Loucy (cell line): ENCODE results near the gene MSH2.
"Not testable (repeated sequence)": the region's sequence is repeated elsewhere in the genome, so short reads cannot be mapped to it uniquely, and the experiment has no call there.

Experiments
- H2AFZ ChIP-seq: fragments of 200-600 bp; sonication (generic); 2 replicates; pipeline ENCODE4 v1.6.0; 2016; ENCODE audit warnings: antibody characterized with exemption, mild to moderate bottlenecking, low read length, moderate library complexity
- H3F3A ChIP-seq: fragments of 200-600 bp; 2 replicates; pipeline ENCODE4 v1.6.0; 2016; ENCODE audit warnings: antibody characterized with exemption, low read depth, mild to moderate bottlenecking
- H3K27me3 ChIP-seq: fragments of 200-600 bp; sonication (generic); 2 replicates; pipeline ENCODE4 v1.6.1; 2014; ENCODE audit warnings: low read length, mild to moderate bottlenecking; ENCODE audit not compliant: insufficient read depth, poor library complexity, severe bottlenecking
- H3K36me3 ChIP-seq: fragments of 200-600 bp; sonication (generic); 2 replicates; pipeline ENCODE4 v1.6.1; 2016; ENCODE audit warnings: low read length; ENCODE audit not compliant: insufficient read depth
- H3K4me1 ChIP-seq: fragments of 200-600 bp; sonication (generic); 2 replicates; pipeline ENCODE4 v1.5.1; 2014; ENCODE audit warnings: low read length, mild to moderate bottlenecking; ENCODE audit not compliant: insufficient read depth, poor library complexity, severe bottlenecking
- H3K4me2 ChIP-seq: fragments of 200-600 bp; sonication (generic); 2 replicates; pipeline ENCODE4 v1.6.0; 2014; ENCODE audit warnings: antibody characterized with exemption, low read length, low read depth, mild to moderate bottlenecking; ENCODE audit not compliant: poor library complexity, severe bottlenecking
- H3K4me3 ChIP-seq: fragments of 200-600 bp; sonication (generic); 2 replicates; pipeline ENCODE4 v1.5.1; 2014; ENCODE audit warnings: low read length, mild to moderate bottlenecking, mixed read lengths; ENCODE audit not compliant: poor library complexity, severe bottlenecking
- H3K79me2 ChIP-seq: fragments of 200-600 bp; sonication (generic); 2 replicates; pipeline ENCODE4 v1.6.1; 2014; ENCODE audit warnings: low read length; ENCODE audit not compliant: insufficient read depth
- H3K9ac ChIP-seq: fragments of 200-600 bp; sonication (generic); 2 replicates; pipeline ENCODE4 v1.6.0; 2014; ENCODE audit warnings: mild to moderate bottlenecking, low read depth, low read length, moderate library complexity; ENCODE audit not compliant: poor library complexity, severe bottlenecking
- H3K9me2 ChIP-seq: fragments of 200-600 bp; sonication (generic); replicated peaks from 2 replicates; pipeline ENCODE4 v1.6.1; 2016; ENCODE audit warnings: low read depth, low read length, mixed read lengths
- H3K9me3 ChIP-seq: fragments of 200-600 bp; sonication (generic); 2 replicates; pipeline ENCODE4 v1.6.1; 2014; ENCODE audit warnings: mild to moderate bottlenecking, antibody characterized with exemption, low read length, low read depth; ENCODE audit not compliant: insufficient read depth
- H4K20me1 ChIP-seq: fragments of 200-600 bp; sonication (generic); 2 replicates; pipeline ENCODE4 v1.6.0; 2014; ENCODE audit warnings: antibody characterized with exemption, low read length, mild to moderate bottlenecking; ENCODE audit not compliant: insufficient read depth, poor library complexity, severe bottlenecking
- EZH2phosphoT487 ChIP-seq: fragments of 200-600 bp; IDR thresholded peaks from 2 replicates; pipeline ENCODE4 v1.6.1; 2018; ENCODE audit warnings: antibody characterized with exemption, mild to moderate bottlenecking, moderate library complexity, borderline replicate concordance
- TF ChIP-seq, protein P1 (sequence below): fragments of 200-600 bp; sonication (generic); conservative IDR thresholded peaks from 2 replicates; pipeline ENCODE4 v1.5.1; 2014; ENCODE audit warnings: mild to moderate bottlenecking, antibody characterized with exemption, low read length

The MSH2 gene

DNA sequence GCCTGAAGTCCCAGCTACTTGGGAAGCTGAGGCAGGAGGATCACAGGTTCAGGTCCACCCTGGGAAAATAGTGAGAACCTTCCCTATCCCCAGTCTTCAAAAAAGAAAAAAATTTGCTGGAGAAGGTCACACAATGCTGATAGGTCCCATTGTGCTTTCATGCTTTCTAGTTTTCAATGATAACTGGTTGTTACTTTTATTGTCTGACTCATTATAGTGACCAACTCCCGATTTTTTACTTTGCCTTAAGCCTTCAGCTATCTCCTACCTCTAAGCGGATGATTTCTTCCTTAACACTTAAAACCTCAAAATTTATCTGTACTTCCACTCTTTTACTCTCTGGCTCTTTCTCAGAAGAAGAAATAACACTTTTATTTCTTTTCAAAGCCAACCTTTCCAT, 17.3 kb downstream of the MSH2 start:
- H4K20me1 ChIP-seq: no peaks in the 10 kb centered on the region
- H3K4me2 ChIP-seq: no peak overlapping the region
- H3K9ac ChIP-seq: no peak overlapping the region
- no peaks in the 10 kb centered on the region for H3K4me1 ChIP-seq
- TF ChIP-seq, protein P1, sequence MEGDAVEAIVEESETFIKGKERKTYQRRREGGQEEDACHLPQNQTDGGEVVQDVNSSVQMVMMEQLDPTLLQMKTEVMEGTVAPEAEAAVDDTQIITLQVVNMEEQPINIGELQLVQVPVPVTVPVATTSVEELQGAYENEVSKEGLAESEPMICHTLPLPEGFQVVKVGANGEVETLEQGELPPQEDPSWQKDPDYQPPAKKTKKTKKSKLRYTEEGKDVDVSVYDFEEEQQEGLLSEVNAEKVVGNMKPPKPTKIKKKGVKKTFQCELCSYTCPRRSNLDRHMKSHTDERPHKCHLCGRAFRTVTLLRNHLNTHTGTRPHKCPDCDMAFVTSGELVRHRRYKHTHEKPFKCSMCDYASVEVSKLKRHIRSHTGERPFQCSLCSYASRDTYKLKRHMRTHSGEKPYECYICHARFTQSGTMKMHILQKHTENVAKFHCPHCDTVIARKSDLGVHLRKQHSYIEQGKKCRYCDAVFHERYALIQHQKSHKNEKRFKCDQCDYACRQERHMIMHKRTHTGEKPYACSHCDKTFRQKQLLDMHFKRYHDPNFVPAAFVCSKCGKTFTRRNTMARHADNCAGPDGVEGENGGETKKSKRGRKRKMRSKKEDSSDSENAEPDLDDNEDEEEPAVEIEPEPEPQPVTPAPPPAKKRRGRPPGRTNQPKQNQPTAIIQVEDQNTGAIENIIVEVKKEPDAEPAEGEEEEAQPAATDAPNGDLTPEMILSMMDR: no peak
- no peak for TF ChIP-seq EZH2phosphoT487
- peaks cover 66% of the 10 kb centered on the region for H3K36me3 ChIP-seq
- H3K9me2 ChIP-seq: no peaks in the 10 kb centered on the region
- H2AFZ ChIP-seq: no peak overlapping the region
- 0 out of 2 replicates have a peak, but pooled peaks cover 3% of the 10 kb centered on the region for H3K79me2 ChIP-seq
- no peaks in the 10 kb centered on the region for H3K9me3 ChIP-seq
- H3K4me3 ChIP-seq: no peak overlapping the region
- no peaks in the 10 kb centered on the region for H3K27me3 ChIP-seq
- H3F3A ChIP-seq: no peaks in the 10 kb centered on the region

DNA sequence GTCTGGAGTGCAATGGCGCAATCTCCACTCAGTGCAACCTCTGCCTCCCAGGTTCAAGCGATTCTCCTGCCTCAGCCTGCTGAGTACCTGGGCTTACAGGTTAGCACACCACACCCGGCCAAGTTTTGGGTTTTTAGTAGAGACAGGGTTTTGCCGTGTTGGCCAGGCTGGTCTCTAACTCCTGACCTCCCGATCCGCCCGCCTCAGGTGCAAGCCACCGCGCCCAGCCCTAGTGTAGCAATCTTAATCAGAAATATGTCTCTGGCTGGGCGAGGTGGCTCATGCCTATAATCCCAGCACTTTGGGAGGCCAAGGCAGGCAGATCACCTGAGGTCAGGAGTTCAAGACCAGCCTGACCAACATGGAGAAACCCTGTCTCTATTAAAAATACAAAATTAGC, 17.7 kb downstream of the MSH2 start:
- not testable (repeated sequence) for H3K9ac ChIP-seq, H3F3A ChIP-seq, H3K4me3 ChIP-seq, H2AFZ ChIP-seq, H3K9me3 ChIP-seq, H3K4me2 ChIP-seq, H3K4me1 ChIP-seq, H3K79me2 ChIP-seq, H3K9me2 ChIP-seq, H3K27me3 ChIP-seq, H4K20me1 ChIP-seq
- peaks cover 62% of the 10 kb centered on the region for H3K36me3 ChIP-seq

DNA sequence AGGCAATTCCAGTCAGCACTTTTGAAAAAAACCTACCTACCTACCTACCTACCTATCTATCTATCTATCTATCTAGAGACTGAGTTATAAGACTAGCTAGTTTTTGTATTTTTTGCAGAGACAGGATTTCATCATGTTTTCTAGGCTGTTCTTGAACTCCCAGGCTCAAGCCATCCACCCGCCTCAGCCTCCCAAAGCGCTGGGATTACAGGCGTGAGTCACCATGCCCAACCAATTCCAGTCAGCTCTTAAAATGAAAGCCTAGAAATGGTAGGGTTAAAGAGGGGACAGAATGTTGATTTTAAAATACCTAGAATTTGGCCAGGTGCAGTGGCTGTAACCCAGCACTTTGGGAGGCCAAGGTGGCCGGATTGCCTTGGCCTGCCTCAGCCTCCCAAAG, 19.1 kb downstream of the MSH2 start:
- Histone ChIP-seq H3K79me2 (no peaks in the 10 kb centered on the region), H3K9me3 (no peaks in the 10 kb centered on the region), H3K9ac (no peak overlapping the region), H3K4me2 (no peak overlapping the region), H2AFZ (no peak overlapping the region), H3K27me3 (no peaks in the 10 kb centered on the region), H3K4me1 (no peaks in the 10 kb centered on the region), H3K9me2 (no peaks in the 10 kb centered on the region), H3K36me3 (peaks cover 54% of the 10 kb centered on the region; the same call in 1 of the 2 replicates), H3K4me3 (no peak overlapping the region), H3F3A (no peaks in the 10 kb centered on the region), H4K20me1 (no peaks in the 10 kb centered on the region)
- no peak for TF ChIP-seq EZH2phosphoT487
- TF ChIP-seq, protein P1: no peak

DNA sequence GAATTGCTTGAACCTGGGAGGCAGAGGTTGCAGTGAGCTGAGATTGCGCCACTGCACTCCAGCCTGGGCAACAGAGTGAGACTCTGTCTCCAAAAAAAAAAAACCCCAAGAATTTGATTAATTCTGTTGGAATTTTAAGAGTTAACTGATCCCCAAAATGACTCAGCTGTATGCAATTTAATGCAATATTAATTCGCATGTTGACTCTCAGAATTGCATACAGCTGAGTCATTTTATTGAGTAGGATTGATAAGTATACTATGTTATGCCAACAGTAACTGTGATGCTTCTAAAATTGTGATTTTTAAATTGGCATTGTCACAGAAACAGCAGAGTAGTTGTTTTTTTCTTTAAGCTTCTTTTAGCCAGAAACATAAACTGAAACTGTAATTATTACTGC, 19.6 kb downstream of the MSH2 start:
- no peak overlapping the region for H3K9ac ChIP-seq
- no peaks in the 10 kb centered on the region for H3K79me2 ChIP-seq
- TF ChIP-seq EZH2phosphoT487: no peak
- no peaks in the 10 kb centered on the region for H3K9me2 ChIP-seq
- no peaks in the 10 kb centered on the region for H3K9me3 ChIP-seq
- peaks cover 51% of the 10 kb centered on the region; the same call in 1 of the 2 replicates for H3K36me3 ChIP-seq
- no peaks in the 10 kb centered on the region for H3K4me1 ChIP-seq
- H3K27me3 ChIP-seq: no peaks in the 10 kb centered on the region
- no peak overlapping the region for H3K4me3 ChIP-seq
- no peaks in the 10 kb centered on the region for H3F3A ChIP-seq
- H4K20me1 ChIP-seq: no peaks in the 10 kb centered on the region
- H3K4me2 ChIP-seq: no peak overlapping the region
- H2AFZ ChIP-seq: no peak overlapping the region
